ENCODE data around the gene ZNF268.

The ZNF268 gene

DNA sequence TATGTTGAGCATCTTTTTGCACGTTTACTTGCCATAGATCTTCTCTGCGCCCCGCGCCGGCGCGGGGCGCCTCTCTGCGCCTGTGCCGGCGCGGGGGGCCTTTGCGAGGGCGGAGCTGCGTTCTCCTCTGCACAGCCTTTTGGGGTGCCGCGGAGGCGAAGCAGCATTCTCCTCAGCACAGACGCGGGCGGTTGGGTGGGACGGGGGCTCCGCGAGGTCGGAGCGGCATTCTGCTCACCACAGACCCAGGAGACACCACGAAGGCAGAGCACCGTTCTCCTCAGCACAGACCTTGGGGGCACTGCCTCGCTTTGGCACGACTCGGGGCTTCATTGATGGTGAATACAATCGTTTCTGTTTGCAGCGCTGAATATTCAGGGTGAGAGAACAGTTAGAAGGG, 82.9 kb downstream of the ZNF268 start:
- Histone ChIP-seq H3K4me1 (ENCODE audit: control insufficient read depth, insufficient read depth, low read length) (no peaks in the 10 kb centered on the region), H3K9ac (ENCODE audit: low read length) (no peak overlapping the region), H3K36me3 (ENCODE audit: control insufficient read depth, insufficient read depth, low read length, severe bottlenecking) (no peaks in the 10 kb centered on the region), H3K4me3 (ENCODE audit: low read length) (no peak overlapping the region), H3K27me3 (replicated peaks; ENCODE audit: control insufficient read depth, insufficient read depth, low read length) (no peaks in the 10 kb centered on the region), H3K9me3 (ENCODE audit: control insufficient read depth, low read length) (no peaks in the 10 kb centered on the region)
- DNase-seq (ENCODE audit: low read depth), result no peak

Measured in adipocyte (in vitro differentiated cells).